Ovary (tissue), 9 donors: ENCODE results near the gene MRNIP. TPM values are rescaled to one million over a fixed set of nuclear protein-coding genes. Genes with fewer than 3 reads are reported as not detected.

Experiments used
- DNase-seq, 5 donors: peaks; one replicate each; pipeline ENCODE4 v3.0.0-alpha.2; 2019 to 2020
- H3K27ac ChIP-seq, 2 donors: fragments of 200-600 bp; one replicate each; pipeline versions ENCODE4 v1.5.1 to v1.8.0; 2019 to 2022
- H3K27me3 ChIP-seq: fragments of 200-600 bp; one replicate; pipeline ENCODE4 v1.8.0; 2022
- H3K36me3 ChIP-seq: fragments of 200-600 bp; sonication (generic); one replicate; pipeline ENCODE4 v1.5.1; 2019
- H3K4me1 ChIP-seq: one replicate; pipeline ENCODE4 v1.8.1; 2013; ENCODE audit warnings: mild to moderate bottlenecking, moderate library complexity; ENCODE audit not compliant: insufficient read depth
- H3K4me3 ChIP-seq: fragments of 200-600 bp; sonication (generic); one replicate; pipeline ENCODE4 v1.5.1; 2017
- H3K9me3 ChIP-seq, 2 donors: fragments of 200-600 bp in 1 of 2; sonication (generic) in 1 of 2; one replicate each; pipeline versions ENCODE4 v1.5.1 to v1.8.1; 2013 to 2019; ENCODE audit warnings: mild to moderate bottlenecking in 1 of 2, moderate library complexity in 1 of 2
- CTCF ChIP-seq, 3 donors: fragments of 450-650 bp in 2 of 3; fragments of 200-600 bp in 1 of 3; IDR thresholded peaks; one replicate each; pipeline versions ENCODE4 v1.5.1 to v1.8.0; 2016 to 2022; ENCODE audit warnings: antibody characterized with exemption in 3 of 3, mild to moderate bottlenecking in 1 of 3
- EP300 ChIP-seq: sonication (generic); formaldehyde crosslinking; IDR thresholded peaks from one replicate; pipeline ENCODE4 v1.6.1; 2017; ENCODE audit warnings: antibody characterized with exemption
- POLR2A ChIP-seq: fragments of 450-650 bp; IDR thresholded peaks from one replicate; pipeline ENCODE4 v1.6.1; 2017; ENCODE audit warnings: antibody characterized with exemption, mild to moderate bottlenecking, moderate library complexity
- whole genome bisulfite sequencing, 3 donors: extraction: QIAGEN DNeasy Blood & Tissue Kit in 1 of 3; methylation state at CpG; one replicate each; pipeline versions ENCODE4 v1.1.5 to v1.1.7; 2013 to 2017; 5-methylcytosine and 5-hydroxymethylcytosine counted together
- intact Hi-C, 4 donors: fragments of 100-400 bp; cut with DNase I; formaldehyde crosslinking; loops; one replicate each; pipeline versions ENCODE4 v1.11.0 to v1.15.1; 2022 to 2023
- polyA plus RNA-seq, 2 donors: library from polyadenylated mRNA; stranded (reverse); fragments of 200-250 nt in 1 of 2; fragments of 350-450 nt in 1 of 2; fragmentation: Illumina TruSeq in 1 of 2; extraction: RNeasy Lipid Tissue Mini Kit (QIAGEN cat#74804) in 1 of 2; gene quantifications; one replicate each; pipeline ENCODE4 v1.2.3, GENCODE V29; 2013 to 2014
- total RNA-seq, 7 donors: library from RNA; depleted of rRNA in 2 of 7; stranded (reverse); fragments of >200 nt in 2 of 7; fragmentation: NEBNext Ultra II Directional in 3 of 7; extraction: Animal tissue kit (Norgen Biotek cat#: 25700) in 3 of 7; gene quantifications; one replicate each; pipeline versions ENCODE4 v1.1.0 to v1.2.4, GENCODE V29; 2016 to 2023
- donor health status: DM: no; HTN: no; CAD: no; lungs with moderate emphysema.
- donor health status: DM: no; HTN: no; CAD: no.
- donor health status: Bipolar disorder and iron deficiency.
- donor health status: DM: yes; HTN: yes; CAD: no.
- donor health status: DM: no; HTN: no; CAD: no.
- donor health status: DM: yes; HTN: yes; CAD: no.

Gene MRNIP
- total and polyA plus RNA-seq, 9 donors, result 26.9 to 61.1 (median 50.3) TPM

DNA sequence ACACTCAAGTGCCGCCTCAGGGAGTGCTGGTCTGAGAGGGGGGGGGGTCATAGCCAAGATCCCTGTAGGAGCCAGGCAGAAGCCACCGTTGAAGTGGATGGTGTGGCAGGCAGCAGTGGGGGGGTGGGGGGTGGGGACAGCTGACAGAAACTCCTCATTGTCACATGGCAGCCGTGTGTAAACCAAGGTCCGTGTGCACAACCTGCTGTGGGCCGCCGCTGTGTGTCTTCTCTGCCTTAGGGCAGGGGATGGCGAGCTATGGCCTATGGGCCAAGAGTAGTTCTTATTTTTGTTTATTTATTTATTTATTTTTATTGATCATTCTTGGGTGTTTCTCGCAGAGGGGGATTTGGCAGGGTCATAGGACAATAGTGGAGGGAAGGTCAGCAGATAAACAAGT is 24.5 kb downstream of the MRNIP start:
- TF ChIP-seq POLR2A (no peak), CTCF (IDR thresholded peaks at IDR 0.05) (no peak), EP300 (no peak)
- intact Hi-C loops, result no loop called here
- Histone ChIP-seq H3K36me3 (no peaks in the 10 kb centered on the region), H3K27me3 (no peaks in the 10 kb centered on the region), H3K27ac (no peak overlapping the region), H3K4me1 (no peaks in the 10 kb centered on the region), H3K4me3 (no peak overlapping the region), H3K9me3 (no peaks in the 10 kb centered on the region)
- no peak for DNase-seq
- WGBS, 3 donors, result 86 to 92% (median 91%) methylated on average over 8 of the region's 8 CpGs

- DNase-seq, result no peak
- H3K4me3 ChIP-seq, result no peak overlapping the region
- no peaks in the 10 kb centered on the region for H3K36me3 ChIP-seq
- intact Hi-C loops, result no loop called here
- TF ChIP-seq CTCF (IDR thresholded peaks at IDR 0.05), result no peak
- no peak for TF ChIP-seq EP300
- TF ChIP-seq POLR2A, result no peak
- no peaks in the 10 kb centered on the region for H3K27me3 ChIP-seq
- 93 to 99% (median 98%) methylated on average over 3 of the region's 3 CpGs for WGBS, 3 donors
- H3K4me1 ChIP-seq, result no peaks in the 10 kb centered on the region
- H3K9me3 ChIP-seq, result no peaks in the 10 kb centered on the region
- H3K27ac ChIP-seq, result no peak overlapping the region
Observed at GRCh38 chr5:179833709-179834070, 24.9 kb downstream of the MRNIP start.

- no peaks in the 10 kb centered on the region for H3K4me1 ChIP-seq
- H3K36me3 ChIP-seq, result no peaks in the 10 kb centered on the region
- H3K4me3 ChIP-seq, result no peak overlapping the region
- H3K27ac ChIP-seq, result no peak overlapping the region
- no peak for TF ChIP-seq POLR2A
- TF ChIP-seq EP300, result no peak
- no peak for TF ChIP-seq CTCF (IDR thresholded peaks at IDR 0.05)
- 81 to 85% (median 82%) methylated on average over 23 of the region's 23 CpGs for WGBS, 3 donors
- intact Hi-C loops, result no loop called here
- H3K9me3 ChIP-seq, result no peaks in the 10 kb centered on the region
- no peaks in the 10 kb centered on the region for H3K27me3 ChIP-seq
- no peak for DNase-seq
Observed at GRCh38 chr5:179833056-179833708, 25.4 kb downstream of the MRNIP start.

DNA sequence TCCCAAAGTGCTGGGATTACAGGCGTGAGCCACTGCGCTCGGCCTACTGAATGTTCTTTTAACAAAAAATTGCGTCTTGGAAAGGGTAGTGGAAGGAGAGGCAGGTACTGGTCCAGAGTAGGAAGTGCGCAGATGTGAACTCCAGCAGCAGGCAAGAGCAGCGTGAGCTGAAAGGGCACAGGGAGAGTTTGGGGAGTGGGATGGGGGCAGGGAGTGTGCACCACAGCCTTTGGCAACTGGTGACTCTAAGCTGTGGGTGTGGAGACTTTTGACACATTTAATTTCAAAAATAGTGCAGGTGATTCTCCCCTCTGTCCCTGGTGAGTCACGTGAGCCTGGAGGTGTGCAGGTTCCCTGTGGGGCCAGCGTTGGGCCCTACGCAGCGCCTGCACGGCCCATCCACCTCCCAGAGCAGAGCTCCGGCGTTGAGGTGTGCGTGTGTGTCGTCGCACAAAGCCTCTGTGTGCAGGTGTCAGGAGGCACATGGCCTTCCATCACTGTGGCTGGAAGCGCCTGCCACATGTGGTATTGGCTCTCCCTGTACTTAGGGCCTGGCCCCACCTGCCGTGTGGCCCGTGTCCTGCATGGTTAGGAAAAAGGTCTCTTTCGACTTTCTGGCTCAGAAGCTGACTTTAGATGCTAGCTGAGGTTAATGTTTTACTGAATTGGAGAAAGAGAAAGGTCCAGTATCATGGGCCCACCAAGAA is 26.4 kb downstream of the MRNIP start:
- intact Hi-C loops, result no loop called here
- H3K4me3 ChIP-seq, result no peak overlapping the region
- H3K36me3 ChIP-seq, result no peaks in the 10 kb centered on the region
- no peak for DNase-seq
- WGBS, 3 donors, result 90 to 92% (median 91%) methylated on average over 20 of the region's 20 CpGs
- no peaks in the 10 kb centered on the region for H3K27me3 ChIP-seq
- no peaks in the 10 kb centered on the region for H3K9me3 ChIP-seq
- TF ChIP-seq CTCF (IDR thresholded peaks at IDR 0.05) (no peak), POLR2A (no peak), EP300 (no peak)
- no peaks in the 10 kb centered on the region for H3K4me1 ChIP-seq
- H3K27ac ChIP-seq, result no peak overlapping the region
